NT2/D1 (cell line): ENCODE results near the gene CHRND.

Source experiments
- SUZ12 ChIP-seq: IDR thresholded peaks from 2 replicates; pipeline ENCODE4 v1.6.1; 2011; ENCODE audit not compliant: insufficient read length, insufficient read depth; ENCODE audit errors: extremely low read depth
- YY1 ChIP-seq: IDR thresholded peaks from 2 replicates; pipeline ENCODE4 v1.6.1; 2011; ENCODE audit not compliant: insufficient read length, insufficient read depth
- ZNF274 ChIP-seq: IDR thresholded peaks from 2 replicates; pipeline ENCODE4 v1.6.1; 2011; ENCODE audit warnings: mild to moderate bottlenecking, low read depth, low read length

- TF ChIP-seq YY1 (no peak), SUZ12 (no peak), ZNF274 (no peak)
These were observed 58.3 kb downstream of the CHRND start for GRCh38 chr2:232584238-232584637.
